ENCODE results near the gene TLE7. TPM values are rescaled to one million over a fixed set of nuclear protein-coding genes. Genes with fewer than 3 reads are reported as not detected.

TLE7 gene
- total RNA-seq, 6 experiments from 2014 or later = not detected

DNA sequence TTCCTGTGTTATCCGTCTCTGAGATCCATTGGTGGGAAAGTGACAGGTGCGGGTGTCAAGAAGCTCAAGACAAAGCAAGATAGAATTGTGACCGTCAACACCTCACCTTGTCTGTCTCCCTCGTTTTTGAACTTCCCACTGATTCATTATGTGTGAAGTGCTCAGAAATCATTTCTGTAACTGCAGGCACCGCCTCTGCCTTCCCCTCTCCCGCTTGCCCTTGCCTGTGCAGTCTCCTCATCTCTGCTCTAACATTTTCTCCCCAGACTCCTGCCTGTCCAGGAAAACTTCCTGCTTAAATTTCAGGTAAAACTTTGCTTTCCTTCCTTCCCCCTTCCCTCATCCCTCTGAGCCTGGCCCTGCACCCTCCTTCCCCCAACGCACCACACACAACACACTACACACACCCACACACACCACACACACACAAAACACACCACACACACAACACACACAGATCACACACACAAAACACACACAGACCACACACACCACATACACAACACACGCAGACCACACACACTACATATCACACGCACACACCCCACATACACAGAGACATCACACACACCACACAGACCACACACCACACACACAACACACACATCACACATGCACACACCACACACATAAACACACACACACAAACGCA, 57.7 kb downstream of the TLE7 start:
- Histone ChIP-seq H3K4me3 (no peak overlapping the region), H3K27me3 (no peaks in the 10 kb centered on the region), H3K27ac (no peak overlapping the region), H3K4me1 (no peaks in the 10 kb centered on the region), H3K9me3 (no peaks in the 10 kb centered on the region), H3K36me3 (no peaks in the 10 kb centered on the region)
- intact Hi-C loops (cut with DNase I) = no loop called here
- DNase-seq (no peak), ATAC-seq (no peak)
- TF ChIP-seq POLR2A (IDR thresholded peaks at IDR 0.05) = no peak
- TF ChIP-seq, protein P1, sequence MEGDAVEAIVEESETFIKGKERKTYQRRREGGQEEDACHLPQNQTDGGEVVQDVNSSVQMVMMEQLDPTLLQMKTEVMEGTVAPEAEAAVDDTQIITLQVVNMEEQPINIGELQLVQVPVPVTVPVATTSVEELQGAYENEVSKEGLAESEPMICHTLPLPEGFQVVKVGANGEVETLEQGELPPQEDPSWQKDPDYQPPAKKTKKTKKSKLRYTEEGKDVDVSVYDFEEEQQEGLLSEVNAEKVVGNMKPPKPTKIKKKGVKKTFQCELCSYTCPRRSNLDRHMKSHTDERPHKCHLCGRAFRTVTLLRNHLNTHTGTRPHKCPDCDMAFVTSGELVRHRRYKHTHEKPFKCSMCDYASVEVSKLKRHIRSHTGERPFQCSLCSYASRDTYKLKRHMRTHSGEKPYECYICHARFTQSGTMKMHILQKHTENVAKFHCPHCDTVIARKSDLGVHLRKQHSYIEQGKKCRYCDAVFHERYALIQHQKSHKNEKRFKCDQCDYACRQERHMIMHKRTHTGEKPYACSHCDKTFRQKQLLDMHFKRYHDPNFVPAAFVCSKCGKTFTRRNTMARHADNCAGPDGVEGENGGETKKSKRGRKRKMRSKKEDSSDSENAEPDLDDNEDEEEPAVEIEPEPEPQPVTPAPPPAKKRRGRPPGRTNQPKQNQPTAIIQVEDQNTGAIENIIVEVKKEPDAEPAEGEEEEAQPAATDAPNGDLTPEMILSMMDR (IDR thresholded peaks at IDR 0.05) = no peak
- 54% methylated on average over 9 of the region's 10 CpGs for WGBS (ENCODE audit: insufficient coverage, low coverage, low lambda C conversion rate, missing lambda C conversion rate)

DNA sequence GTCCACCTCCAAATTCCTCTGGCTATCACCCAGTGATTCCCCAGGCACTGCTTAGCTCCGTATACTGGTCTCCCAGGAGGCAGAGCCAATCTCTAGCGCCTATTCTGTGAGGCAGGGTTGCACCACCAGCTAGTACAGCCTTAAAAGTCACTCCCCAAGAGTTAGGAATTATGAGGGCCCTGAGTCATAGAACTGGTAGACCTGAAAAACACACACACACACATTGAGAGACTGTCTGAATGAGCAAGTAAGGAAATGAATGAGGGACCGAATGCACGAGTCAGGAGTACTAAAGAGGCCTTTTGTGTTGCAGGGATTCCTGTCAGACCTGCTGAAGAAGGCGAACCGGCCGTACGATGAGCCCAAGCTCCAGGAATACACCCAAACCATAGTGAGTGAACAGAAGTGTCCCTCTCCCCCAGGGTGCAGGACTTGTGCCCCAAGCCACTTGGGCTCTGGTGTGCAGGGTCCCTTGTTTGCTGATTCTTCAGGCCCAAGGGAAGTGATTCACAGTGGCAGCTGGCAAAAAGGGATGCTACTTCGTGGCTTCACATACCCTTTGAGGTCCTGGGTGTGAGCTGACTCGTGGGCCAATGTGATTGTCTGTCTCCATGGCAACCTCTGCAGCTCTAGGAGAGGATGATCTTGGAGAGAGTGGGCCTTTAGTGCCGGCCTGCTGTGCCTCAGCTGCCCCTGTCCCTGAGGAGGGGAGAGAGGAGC, 58.6 kb downstream of the TLE7 start:
- 45% methylated on average over 4 of the region's 11 CpGs for WGBS (ENCODE audit: insufficient coverage, low coverage, low lambda C conversion rate, missing lambda C conversion rate)
- H3K27me3 ChIP-seq = no peaks in the 10 kb centered on the region
- H3K27ac ChIP-seq = no peak overlapping the region
- intact Hi-C loops (cut with DNase I) = no loop called here
- ATAC-seq (no peak), DNase-seq (no peak)
- no peak for TF ChIP-seq POLR2A (IDR thresholded peaks at IDR 0.05)
- TF ChIP-seq, protein P1 (IDR thresholded peaks at IDR 0.05) = no peak
- no peaks in the 10 kb centered on the region for H3K36me3 ChIP-seq
- no peak overlapping the region for H3K4me3 ChIP-seq
- H3K4me1 ChIP-seq = no peaks in the 10 kb centered on the region
- H3K9me3 ChIP-seq = no peaks in the 10 kb centered on the region

DNA sequence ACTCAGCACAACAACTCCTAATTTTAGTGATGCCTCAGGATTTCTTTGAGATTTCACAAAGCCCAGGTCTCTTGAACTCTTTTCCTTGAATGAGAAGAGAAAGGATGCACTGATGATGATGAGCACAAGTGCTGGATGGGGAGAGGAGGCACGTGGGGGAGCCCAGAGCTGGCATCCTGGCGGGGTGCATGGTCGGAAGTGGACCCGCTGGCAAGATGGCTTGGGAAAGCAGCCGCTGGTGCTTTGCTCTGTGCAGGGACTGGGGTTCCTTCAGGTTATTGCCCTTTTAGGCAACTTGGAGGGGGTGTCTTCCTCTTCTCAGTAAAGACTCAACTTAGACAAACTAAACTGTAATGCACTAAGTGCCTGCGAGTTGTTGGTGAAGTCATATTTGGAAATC, 61.0 kb downstream of the TLE7 start:
- Histone ChIP-seq H3K36me3 (no peaks in the 10 kb centered on the region), H3K27ac (no peak overlapping the region), H3K4me3 (no peak overlapping the region), H3K9me3 (no peaks in the 10 kb centered on the region), H3K27me3 (no peaks in the 10 kb centered on the region), H3K4me1 (no peaks in the 10 kb centered on the region)
- WGBS (ENCODE audit: insufficient coverage, low coverage, low lambda C conversion rate, missing lambda C conversion rate) = 66% methylated on average over 4 of the region's 6 CpGs
- TF ChIP-seq, protein P1 (IDR thresholded peaks at IDR 0.05) = no peak
- TF ChIP-seq POLR2A (IDR thresholded peaks at IDR 0.05) = no peak
- DNase-seq (no peak), ATAC-seq (no peak)
- intact Hi-C loops (cut with DNase I) = no loop called here

Other genes starting within 250 kb of the TLE7 start
- gene HYDIN, start 211.3 kb downstream of the TLE7 start, total RNA-seq = 1 to 10 TPM in 1 of 6 experiments, under 1 TPM in 4, not detected in 1; 0.20 to 1.4 (median 0.27) TPM
- gene CMTR2, start 152.7 kb downstream of the TLE7 start, total RNA-seq = 10 to 100 TPM in 3 of 6 experiments, 1 to 10 TPM in 3; 8.4 to 15.9 (median 10.5) TPM
- not detected for gene CALB2, start 83.3 kb downstream of the TLE7 start, total RNA-seq
- 1 to 10 TPM; 3.1 to 4.8 (median 3.9) TPM for gene ZNF23, start 20.2 kb upstream of the TLE7 start, total RNA-seq
- gene ZNF19, start 47.3 kb upstream of the TLE7 start, total RNA-seq = 1 to 10 TPM; 2.5 to 3.7 (median 2.6) TPM
- gene CHST4, start 84.4 kb upstream of the TLE7 start, total RNA-seq = 1 to 10 TPM; 2.0 to 6.5 (median 3.1) TPM
- 1,000 to 10,000 TPM in 5 of 6 experiments, 100 to 1,000 TPM in 1; 109 to 3,026 (median 1,168) TPM for gene TAT, start 135.0 kb upstream of the TLE7 start, total RNA-seq
- 1 to 10 TPM; 4.4 to 9.2 (median 5.6) TPM for gene MARVELD3, start 184.1 kb upstream of the TLE7 start, total RNA-seq

All from right lobe of liver (tissue), 6 donors.